ENCODE measurements around the gene OVCH1. TPM values are rescaled to one million over a fixed set of nuclear protein-coding genes. Genes with fewer than 3 reads are reported as not detected.

Gene OVCH1
- total and polyA plus RNA-seq, 2 experiments from 2014 or later = 0.53 TPM; not detected in 1

DNA sequence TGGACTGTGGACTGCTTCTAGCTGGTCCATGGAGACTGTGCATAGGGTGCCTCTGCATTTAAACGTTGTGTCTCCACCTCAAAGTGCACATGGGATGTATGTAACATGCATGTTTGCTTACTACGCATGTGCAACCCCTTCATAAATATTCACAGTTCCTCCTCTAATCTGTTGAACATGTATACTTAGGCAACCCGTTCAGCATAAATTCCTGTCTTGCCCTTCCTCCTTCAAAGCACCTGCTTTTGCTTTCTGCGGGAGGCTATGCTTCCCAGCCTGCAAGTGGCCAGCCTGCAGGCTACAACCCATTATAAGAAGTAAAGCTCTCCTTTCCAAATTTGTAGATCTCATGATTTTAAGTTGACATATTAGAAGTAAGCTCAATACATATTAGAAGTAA is 33.0 kb upstream of the OVCH1 start:
- 96% methylated on average over 4 of the region's 4 CpGs for WGBS (ENCODE audit: low lambda C conversion rate, missing lambda C conversion rate)
- H3K4me3 ChIP-seq = no peak overlapping the region
- H3K27me3 ChIP-seq = no peaks in the 10 kb centered on the region
- H3K9me3 ChIP-seq (ENCODE audit: low read depth) = no peaks in the 10 kb centered on the region
- H4K20me1 ChIP-seq (ENCODE audit: insufficient read depth, poor library complexity, severe bottlenecking) = no peaks in the 10 kb centered on the region
- no peaks in the 10 kb centered on the region for H3K36me3 ChIP-seq (replicated peaks; ENCODE audit: insufficient read depth, low read depth)
- H3K79me2 ChIP-seq = no peaks in the 10 kb centered on the region
- no peak overlapping the region for H2AFZ ChIP-seq
- H3K4me2 ChIP-seq = no peak overlapping the region
- H3K4me1 ChIP-seq (ENCODE audit: insufficient read depth) = no peaks in the 10 kb centered on the region
- DNase-seq (ENCODE audit: low spot score) = no peak
- H3K9me2 ChIP-seq (replicated peaks; ENCODE audit: insufficient read depth) = no peaks in the 10 kb centered on the region
- no peak for TF ChIP-seq EZH2 (IDR thresholded peaks at IDR 0.05; ENCODE audit: borderline replicate concordance)
- TF ChIP-seq, protein P1, sequence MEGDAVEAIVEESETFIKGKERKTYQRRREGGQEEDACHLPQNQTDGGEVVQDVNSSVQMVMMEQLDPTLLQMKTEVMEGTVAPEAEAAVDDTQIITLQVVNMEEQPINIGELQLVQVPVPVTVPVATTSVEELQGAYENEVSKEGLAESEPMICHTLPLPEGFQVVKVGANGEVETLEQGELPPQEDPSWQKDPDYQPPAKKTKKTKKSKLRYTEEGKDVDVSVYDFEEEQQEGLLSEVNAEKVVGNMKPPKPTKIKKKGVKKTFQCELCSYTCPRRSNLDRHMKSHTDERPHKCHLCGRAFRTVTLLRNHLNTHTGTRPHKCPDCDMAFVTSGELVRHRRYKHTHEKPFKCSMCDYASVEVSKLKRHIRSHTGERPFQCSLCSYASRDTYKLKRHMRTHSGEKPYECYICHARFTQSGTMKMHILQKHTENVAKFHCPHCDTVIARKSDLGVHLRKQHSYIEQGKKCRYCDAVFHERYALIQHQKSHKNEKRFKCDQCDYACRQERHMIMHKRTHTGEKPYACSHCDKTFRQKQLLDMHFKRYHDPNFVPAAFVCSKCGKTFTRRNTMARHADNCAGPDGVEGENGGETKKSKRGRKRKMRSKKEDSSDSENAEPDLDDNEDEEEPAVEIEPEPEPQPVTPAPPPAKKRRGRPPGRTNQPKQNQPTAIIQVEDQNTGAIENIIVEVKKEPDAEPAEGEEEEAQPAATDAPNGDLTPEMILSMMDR (IDR thresholded peaks at IDR 0.05; ENCODE audit: poor library complexity) = no peak
- no peak for TF ChIP-seq EZH2phosphoT487 (IDR thresholded peaks at IDR 0.05; ENCODE audit: low read depth, severe bottlenecking, unreplicated experiment)
- H3K27ac ChIP-seq = no peak overlapping the region

DNA sequence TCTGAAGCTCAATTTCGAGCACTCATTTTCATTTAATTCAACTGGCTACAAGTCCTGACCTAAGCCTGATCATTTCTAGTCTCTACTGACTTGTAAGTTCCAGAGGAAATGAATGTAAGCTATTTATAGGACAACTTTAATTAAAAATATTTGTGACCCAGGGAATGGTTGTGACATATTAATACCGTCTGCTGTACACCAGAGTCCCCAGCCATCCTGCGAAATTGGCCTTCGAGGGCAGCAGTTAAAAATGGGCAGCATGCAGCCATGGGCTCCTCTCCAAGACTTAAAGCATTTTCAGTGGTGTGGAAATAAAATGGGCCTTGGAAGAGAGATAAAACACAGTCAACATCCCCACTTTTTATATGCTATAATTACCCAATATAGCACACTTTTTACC is 30.7 kb upstream of the OVCH1 start:
- Histone ChIP-seq H2AFZ (no peak overlapping the region), H3K36me3 (replicated peaks; ENCODE audit: insufficient read depth, low read depth) (no peaks in the 10 kb centered on the region), H3K4me3 (no peak overlapping the region), H3K9me2 (replicated peaks; ENCODE audit: insufficient read depth) (no peaks in the 10 kb centered on the region), H3K4me1 (ENCODE audit: insufficient read depth) (no peaks in the 10 kb centered on the region), H3K79me2 (no peaks in the 10 kb centered on the region), H3K27me3 (no peaks in the 10 kb centered on the region), H4K20me1 (ENCODE audit: insufficient read depth, poor library complexity, severe bottlenecking) (no peaks in the 10 kb centered on the region), H3K9me3 (ENCODE audit: low read depth) (no peaks in the 10 kb centered on the region), H3K4me2 (no peak overlapping the region), H3K27ac (no peak overlapping the region)
- WGBS (ENCODE audit: low lambda C conversion rate, missing lambda C conversion rate) = 91% methylated on average over 4 of the region's 4 CpGs
- TF ChIP-seq EZH2phosphoT487 (IDR thresholded peaks at IDR 0.05; ENCODE audit: low read depth, severe bottlenecking, unreplicated experiment) (no peak), EZH2 (IDR thresholded peaks at IDR 0.05; ENCODE audit: borderline replicate concordance) (no peak)
- TF ChIP-seq, protein P1 (IDR thresholded peaks at IDR 0.05; ENCODE audit: poor library complexity) = no peak
- no peak for DNase-seq (ENCODE audit: low spot score)

DNA sequence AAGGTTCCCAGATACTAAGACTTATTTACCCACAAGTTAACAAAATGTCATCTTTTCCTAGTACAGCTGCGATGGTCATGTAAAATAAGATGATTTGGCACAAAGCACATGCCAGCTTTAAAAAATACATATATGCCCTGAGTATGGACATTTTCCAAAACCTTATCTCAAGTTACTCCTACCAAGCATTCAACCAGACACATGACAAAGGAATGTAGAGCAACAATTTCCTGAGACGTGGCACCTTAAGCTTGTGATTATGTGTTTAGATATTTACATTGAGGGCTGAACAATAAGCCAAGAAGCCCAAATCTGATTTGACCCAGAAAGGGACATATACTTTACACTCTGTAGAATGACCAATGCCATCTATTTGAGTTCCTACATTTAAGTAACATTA is 24.5 kb upstream of the OVCH1 start:
- Histone ChIP-seq H3K27me3 (no peaks in the 10 kb centered on the region), H3K9me3 (ENCODE audit: low read depth) (no peaks in the 10 kb centered on the region), H3K79me2 (no peaks in the 10 kb centered on the region), H3K36me3 (replicated peaks; ENCODE audit: insufficient read depth, low read depth) (no peaks in the 10 kb centered on the region), H4K20me1 (ENCODE audit: insufficient read depth, poor library complexity, severe bottlenecking) (no peaks in the 10 kb centered on the region), H3K4me2 (no peak overlapping the region), H3K27ac (no peak overlapping the region), H3K4me1 (ENCODE audit: insufficient read depth) (no peaks in the 10 kb centered on the region), H3K9me2 (replicated peaks; ENCODE audit: insufficient read depth) (no peaks in the 10 kb centered on the region), H3K4me3 (no peak overlapping the region), H2AFZ (no peak overlapping the region)
- WGBS (ENCODE audit: low lambda C conversion rate, missing lambda C conversion rate) = 82% methylated on average over 2 of the region's 2 CpGs
- no peak for DNase-seq (ENCODE audit: low spot score)
- no peak for TF ChIP-seq EZH2phosphoT487 (IDR thresholded peaks at IDR 0.05; ENCODE audit: low read depth, severe bottlenecking, unreplicated experiment)
- TF ChIP-seq, protein P1 (IDR thresholded peaks at IDR 0.05; ENCODE audit: poor library complexity) = no peak
- no peak for TF ChIP-seq EZH2 (IDR thresholded peaks at IDR 0.05; ENCODE audit: borderline replicate concordance)

Measured in hepatocyte (in vitro differentiated cells).